ENCODE results near the gene SERINC5.

The SERINC5 gene

GRCh38 chr5:80072103-80073073, 183.5 kb downstream of the SERINC5 start:
- in situ Hi-C loops (cut with MboI; ENCODE audit: low sequenced_read_pairs), result no loop called here

GRCh38 chr5:80071510-80072021, 184.3 kb downstream of the SERINC5 start:
- in situ Hi-C loops (cut with MboI; ENCODE audit: low sequenced_read_pairs), result no loop called here

- in situ Hi-C loops (cut with MboI; ENCODE audit: low sequenced_read_pairs), result no loop called here
These were observed 185.4 kb downstream of the SERINC5 start for GRCh38 chr5:80070338-80071056.

GRCh38 chr5:80069918-80070318, 185.9 kb downstream of the SERINC5 start:
- in situ Hi-C loops (cut with MboI; ENCODE audit: low sequenced_read_pairs), result no loop called here

GRCh38 chr5:80069251-80069800, 186.5 kb downstream of the SERINC5 start:
- in situ Hi-C loops (cut with MboI; ENCODE audit: low sequenced_read_pairs), result no loop called here

GRCh38 chr5:80068775-80069174, 187.1 kb downstream of the SERINC5 start:
- in situ Hi-C loops (cut with MboI; ENCODE audit: low sequenced_read_pairs), result no loop called here

GRCh38 chr5:80068246-80068636, 187.6 kb downstream of the SERINC5 start:
- in situ Hi-C loops (cut with MboI; ENCODE audit: low sequenced_read_pairs), result no loop called here

GRCh38 chr5:80067531-80068245, 188.2 kb downstream of the SERINC5 start:
- in situ Hi-C loops (cut with MboI; ENCODE audit: low sequenced_read_pairs), result no loop called here

- in situ Hi-C loops (cut with MboI; ENCODE audit: low sequenced_read_pairs), result no loop called here
These were observed 188.8 kb downstream of the SERINC5 start for GRCh38 chr5:80067016-80067415.

- in situ Hi-C loops (cut with MboI; ENCODE audit: low sequenced_read_pairs), result no loop called here
These were observed 191.7 kb downstream of the SERINC5 start for GRCh38 chr5:80064124-80064523.

All from hTERT RPE-1 (cell line).